GM19467 (cell line): ENCODE results near the gene STEAP2.

Source experiments
- ATAC-seq: cut with Tn5 transposase; IDR thresholded peaks from one replicate; pipeline ENCODE4 v1.9.1; 2021; ENCODE audit warnings: mild to moderate bottlenecking, moderate library complexity; ENCODE audit not compliant: unreplicated experiment

The STEAP2 gene

DNA sequence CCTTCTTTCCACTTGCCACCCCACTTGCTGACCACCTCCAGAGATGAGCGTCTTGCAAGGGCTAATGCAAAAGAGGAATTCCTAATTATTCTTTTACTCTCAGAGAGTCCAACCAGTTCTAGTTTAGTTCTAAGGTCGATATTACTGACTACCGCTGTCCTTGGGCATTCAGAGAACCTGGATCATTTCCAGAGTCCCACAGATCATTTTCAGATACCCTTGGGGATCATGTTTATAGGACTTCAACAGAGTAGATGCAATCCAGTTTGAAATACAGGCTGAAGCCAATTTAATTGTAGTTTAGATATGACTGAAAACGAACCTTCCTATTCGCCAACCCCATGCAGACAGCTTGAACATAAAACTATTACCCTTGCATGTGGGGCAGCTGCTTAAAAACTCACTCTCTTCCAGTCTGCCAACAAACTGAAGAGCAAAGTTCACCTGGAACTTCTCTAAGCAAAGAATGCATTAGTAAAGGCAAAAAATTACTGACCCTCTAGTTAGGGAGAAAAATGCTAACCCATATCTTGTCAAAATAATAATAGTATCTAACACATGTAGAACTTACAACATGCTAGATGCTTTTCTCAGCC, 55.8 kb downstream of the STEAP2 start:
- ATAC-seq: no peak

DNA sequence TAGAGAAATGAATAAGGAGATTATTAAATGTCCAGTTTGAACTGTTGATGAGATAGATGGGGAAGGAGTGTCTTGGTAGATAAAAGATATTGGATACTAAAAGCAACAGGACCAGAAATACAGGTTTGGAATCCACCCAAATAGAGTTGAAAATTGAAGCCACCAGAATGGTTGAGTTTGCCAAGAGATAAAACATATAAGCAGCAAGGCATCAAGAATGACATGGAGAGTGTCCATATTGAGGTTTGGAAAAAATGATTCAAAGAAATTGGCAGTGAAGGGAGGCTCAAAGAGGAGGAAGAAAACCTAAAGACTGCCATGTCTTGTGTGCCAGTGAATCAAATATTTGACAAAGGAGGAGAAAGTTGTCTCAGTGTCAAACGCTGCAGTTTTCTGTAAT, 57.6 kb downstream of the STEAP2 start:
- no peak for ATAC-seq

DNA sequence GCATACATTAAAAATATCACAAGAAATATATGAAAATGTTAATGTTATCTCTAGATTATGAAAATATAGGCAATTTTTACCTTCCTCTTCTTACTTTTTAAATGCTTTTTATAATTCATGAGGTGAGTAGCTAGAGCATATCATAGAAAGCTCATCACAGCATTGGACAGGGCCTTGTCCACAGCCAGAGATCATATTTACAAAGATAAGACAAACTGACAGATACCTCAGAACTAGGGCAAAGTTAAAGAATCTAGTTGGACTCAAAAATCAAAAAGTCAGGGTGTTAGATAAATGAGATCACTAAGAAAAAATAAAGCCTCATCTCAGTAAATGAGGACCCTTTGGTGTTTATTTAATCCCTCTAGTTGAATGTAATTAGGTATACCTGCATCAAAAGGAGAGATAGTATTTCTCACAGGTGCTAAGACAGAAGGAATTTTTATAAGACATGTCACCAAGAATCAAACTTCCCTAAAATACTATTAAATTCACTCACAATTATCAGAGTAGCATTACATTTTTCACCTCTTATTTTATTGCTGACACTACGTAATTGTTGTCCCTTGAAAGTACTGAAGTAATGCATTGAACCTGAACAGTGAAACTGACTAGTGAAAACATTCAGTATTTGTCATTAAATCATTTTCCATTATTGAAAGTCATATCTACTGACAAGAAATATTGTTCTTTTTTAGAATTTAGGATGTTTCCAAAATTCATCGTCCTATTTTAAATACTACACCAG, 59.1 kb downstream of the STEAP2 start:
- no peak for ATAC-seq

DNA sequence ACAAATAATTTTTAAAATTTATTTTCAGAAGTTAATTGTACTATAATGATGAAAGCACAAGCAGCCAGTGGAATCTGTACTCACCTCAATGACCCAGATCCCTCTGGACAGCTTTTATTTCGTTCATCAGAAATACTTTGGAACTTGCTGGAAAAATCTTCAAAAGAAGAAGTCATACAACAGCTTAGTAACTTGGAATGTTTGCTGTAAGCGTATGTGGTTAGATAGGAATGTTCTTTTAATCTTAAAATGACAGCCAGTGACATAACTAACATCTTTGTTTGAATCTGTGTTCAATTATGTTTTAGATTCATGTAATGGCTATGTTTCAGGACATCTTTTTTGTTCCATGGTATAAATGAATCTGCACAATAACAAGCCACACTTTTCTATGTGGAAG, 60.2 kb downstream of the STEAP2 start:
- ATAC-seq: no peak

DNA sequence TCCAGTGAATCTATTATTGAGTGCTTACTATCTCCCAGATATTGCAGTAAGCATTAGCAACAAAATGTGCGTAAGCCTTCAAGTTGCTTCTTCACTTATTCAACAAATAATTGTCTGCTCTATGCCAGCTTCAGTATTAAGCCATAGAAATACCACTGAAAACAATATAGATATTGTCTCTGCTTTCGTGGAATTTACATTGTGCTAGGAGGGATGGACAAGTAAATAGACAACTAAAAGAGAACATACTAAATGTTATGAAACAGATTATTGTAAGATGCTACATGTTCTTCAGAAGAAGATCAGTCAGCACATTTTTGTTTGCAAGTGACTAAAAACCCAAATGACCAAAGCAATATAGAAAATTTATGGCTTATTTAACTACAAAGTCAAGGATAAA, 60.7 kb downstream of the STEAP2 start:
- ATAC-seq: no peak

DNA sequence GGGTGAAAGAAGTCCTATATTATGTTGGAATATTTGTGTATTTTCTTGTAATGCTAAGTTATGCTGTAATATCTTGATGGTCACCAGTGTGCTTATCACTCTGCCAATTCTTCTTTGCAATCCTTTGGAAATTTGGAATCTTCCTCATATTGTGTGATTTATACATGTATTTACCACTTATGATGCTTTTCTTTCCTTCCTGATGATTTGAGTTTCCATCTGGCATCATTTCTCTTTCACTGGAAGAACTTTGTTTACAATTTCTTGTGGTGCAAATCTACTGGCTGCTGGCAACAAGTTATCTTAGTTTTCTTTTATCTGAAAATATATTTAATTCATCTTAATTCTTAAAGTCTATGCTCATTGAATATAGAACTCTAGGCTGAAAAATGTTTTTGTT, 62.6 kb downstream of the STEAP2 start:
- no peak for ATAC-seq

DNA sequence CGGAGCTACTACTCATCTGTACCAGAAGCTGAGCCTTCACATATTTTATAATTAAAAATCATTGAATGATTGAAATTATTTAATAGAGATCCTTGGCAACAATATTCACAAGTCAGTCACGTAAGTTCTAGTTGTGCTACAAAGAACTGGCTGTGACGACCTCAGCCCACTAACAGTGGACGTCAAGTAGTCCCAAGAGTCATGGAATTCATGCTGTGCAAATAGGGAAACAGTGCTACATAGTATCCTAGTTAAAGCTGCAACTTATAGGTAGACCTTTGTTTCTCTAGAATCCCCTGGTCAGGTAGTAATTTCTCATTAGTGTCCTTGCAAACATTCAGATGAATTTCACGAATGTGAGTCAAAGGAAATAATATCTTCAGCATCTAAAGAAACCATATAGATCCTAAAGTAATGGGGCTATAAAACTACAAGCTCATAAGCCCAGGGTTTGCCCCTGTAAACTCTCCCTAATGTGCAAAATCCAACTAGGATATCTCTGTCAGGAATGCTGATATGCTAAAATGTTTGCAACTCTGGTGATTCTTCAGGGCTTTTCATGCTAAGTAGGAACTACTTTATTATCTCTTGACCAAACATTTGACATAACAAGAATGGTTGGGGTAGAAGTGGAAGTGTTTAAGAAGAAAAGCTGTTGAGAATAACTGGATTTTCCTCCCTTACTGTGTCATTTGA, 64.6 kb downstream of the STEAP2 start:
- no peak for ATAC-seq
